Measurements from ENCODE around the gene HHATL.

- TF ChIP-seq EZH2 (optimal IDR thresholded peaks at IDR 0.05; ENCODE audit: low read depth, low read length) = no peak
- TF ChIP-seq, protein P1, sequence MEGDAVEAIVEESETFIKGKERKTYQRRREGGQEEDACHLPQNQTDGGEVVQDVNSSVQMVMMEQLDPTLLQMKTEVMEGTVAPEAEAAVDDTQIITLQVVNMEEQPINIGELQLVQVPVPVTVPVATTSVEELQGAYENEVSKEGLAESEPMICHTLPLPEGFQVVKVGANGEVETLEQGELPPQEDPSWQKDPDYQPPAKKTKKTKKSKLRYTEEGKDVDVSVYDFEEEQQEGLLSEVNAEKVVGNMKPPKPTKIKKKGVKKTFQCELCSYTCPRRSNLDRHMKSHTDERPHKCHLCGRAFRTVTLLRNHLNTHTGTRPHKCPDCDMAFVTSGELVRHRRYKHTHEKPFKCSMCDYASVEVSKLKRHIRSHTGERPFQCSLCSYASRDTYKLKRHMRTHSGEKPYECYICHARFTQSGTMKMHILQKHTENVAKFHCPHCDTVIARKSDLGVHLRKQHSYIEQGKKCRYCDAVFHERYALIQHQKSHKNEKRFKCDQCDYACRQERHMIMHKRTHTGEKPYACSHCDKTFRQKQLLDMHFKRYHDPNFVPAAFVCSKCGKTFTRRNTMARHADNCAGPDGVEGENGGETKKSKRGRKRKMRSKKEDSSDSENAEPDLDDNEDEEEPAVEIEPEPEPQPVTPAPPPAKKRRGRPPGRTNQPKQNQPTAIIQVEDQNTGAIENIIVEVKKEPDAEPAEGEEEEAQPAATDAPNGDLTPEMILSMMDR (IDR thresholded peaks at IDR 0.05; ENCODE audit: low read length) = no peak
- no peak for TF ChIP-seq EZH2phosphoT487 (IDR thresholded peaks at IDR 0.05; ENCODE audit: low read length)
These were observed 5.1 kb downstream of the HHATL start for GRCh38 chr3:42697289-42698051.
